Activated naive CD8-positive, alpha-beta T cell treated with anti-CD3 and anti-CD28 coated beads, Interleukin-2, amount 10 ng/mL, durations not matched to agents 7 days and 5 days (primary cell): ENCODE measurements around the gene NECTIN3. TPM values are rescaled to one million over a fixed set of nuclear protein-coding genes. Genes with fewer than 3 reads are reported as not detected.

Experiments used
- ATAC-seq: fragments of 150-1000 bp; cut with Tn5 transposase; one replicate; pipeline ENCODE4 v1.10.0; 2021; ENCODE audit warnings: low read depth, moderate library complexity
- POLR2A ChIA-PET: fragments of 350-600 bp; sonication (Branson Sonifier 250); formaldehyde crosslinking; loops from one replicate; lab custom pipeline; 2021; ENCODE audit warnings: antibody characterized with exemption; lab: Charles Lee
- DNase-seq: peaks from one replicate; pipeline ENCODE4 v3.0.0; 2021
- H3K27ac Mint-ChIP-seq: one replicate; pipeline ENCODE4 v1.8.0; 2022; ENCODE audit warnings: mild to moderate bottlenecking, mixed read lengths
- H3K27me3 Mint-ChIP-seq: one replicate; pipeline ENCODE4 v1.8.0; 2022; ENCODE audit warnings: mild to moderate bottlenecking, moderate library complexity, mixed read lengths
- H3K36me3 Mint-ChIP-seq: one replicate; pipeline ENCODE4 v1.8.0; 2021; ENCODE audit warnings: mild to moderate bottlenecking, mixed read lengths
- H3K4me1 Mint-ChIP-seq: one replicate; pipeline ENCODE4 v1.8.0; 2021; ENCODE audit warnings: mixed read lengths
- H3K4me3 Mint-ChIP-seq: one replicate; pipeline ENCODE4 v1.8.0; 2022; ENCODE audit warnings: mild to moderate bottlenecking, moderate library complexity, mixed read lengths
- H3K9me3 Mint-ChIP-seq: one replicate; pipeline ENCODE4 v1.8.0; 2021; ENCODE audit warnings: mixed read lengths
- total RNA-seq, 2 experiments: library from RNA; stranded (reverse); gene quantifications; one replicate each; pipeline ENCODE4 v1.2.3, GENCODE V29; 2021

The NECTIN3 gene
- total RNA-seq, 2 experiments from 2014 or later = 10.4 to 10.6 TPM

DNA sequence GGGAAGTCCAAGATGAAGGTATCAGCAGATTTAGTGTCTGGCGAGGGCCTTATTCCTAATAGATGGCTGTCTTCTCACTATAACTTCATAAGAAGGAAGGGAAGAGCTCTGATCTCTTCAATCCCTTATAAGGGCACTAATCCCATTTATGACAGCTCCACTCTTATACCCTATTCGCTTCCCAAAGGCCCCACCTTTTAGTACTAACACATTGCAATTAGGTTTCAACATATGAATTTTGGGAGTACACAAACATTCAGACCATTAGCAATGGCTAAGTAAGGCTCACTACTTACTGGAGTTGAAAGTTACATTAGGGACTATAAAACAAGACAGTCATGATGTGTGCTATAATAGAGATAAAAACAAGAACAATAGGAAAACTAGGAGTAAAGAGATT, 118.9 kb downstream of the NECTIN3 start:
- H3K4me3 Mint-ChIP-seq = no peak overlapping the region

DNA sequence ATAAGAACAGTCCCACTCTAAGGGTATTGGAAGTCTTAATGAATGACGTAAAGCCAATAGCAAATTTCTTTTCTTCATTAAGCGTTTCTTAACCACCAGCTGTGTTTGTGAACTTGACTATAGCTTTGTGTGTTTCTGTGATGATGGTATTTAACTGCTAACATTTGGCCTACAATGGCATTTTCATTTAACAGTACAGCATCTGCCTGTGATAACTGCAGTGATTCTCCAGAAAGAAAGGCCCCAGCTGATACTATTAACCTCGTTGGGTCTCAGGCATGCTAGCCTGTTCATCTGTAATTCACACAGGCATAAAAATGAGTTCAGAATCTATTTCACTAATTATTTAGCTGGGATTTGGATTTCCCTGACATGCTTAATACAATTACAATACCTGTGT, 121.9 kb downstream of the NECTIN3 start:
- no peak overlapping the region for H3K27ac Mint-ChIP-seq
- peaks cover 17% of the 10 kb centered on the region for H3K36me3 Mint-ChIP-seq
- ATAC-seq (no peak), DNase-seq (no peak)
- no peak overlapping the region for H3K4me3 Mint-ChIP-seq
- H3K27me3 Mint-ChIP-seq = no peaks in the 10 kb centered on the region
- peaks cover 14% of the 10 kb centered on the region for H3K4me1 Mint-ChIP-seq
- POLR2A ChIA-PET = no interaction called here
- peaks cover 6% of the 10 kb centered on the region for H3K9me3 Mint-ChIP-seq

More for the DNA sequence above, 118.9 kb downstream of the NECTIN3 start:
- Mint-ChIP-seq H3K27ac (no peak overlapping the region), H3K9me3 (peaks cover 7% of the 10 kb centered on the region), H3K36me3 (peaks cover 13% of the 10 kb centered on the region), H3K27me3 (no peaks in the 10 kb centered on the region), H3K4me1 (peaks cover 8% of the 10 kb centered on the region)
- DNase-seq = no peak
- POLR2A ChIA-PET = no interaction called here
- ATAC-seq = no peak

DNA sequence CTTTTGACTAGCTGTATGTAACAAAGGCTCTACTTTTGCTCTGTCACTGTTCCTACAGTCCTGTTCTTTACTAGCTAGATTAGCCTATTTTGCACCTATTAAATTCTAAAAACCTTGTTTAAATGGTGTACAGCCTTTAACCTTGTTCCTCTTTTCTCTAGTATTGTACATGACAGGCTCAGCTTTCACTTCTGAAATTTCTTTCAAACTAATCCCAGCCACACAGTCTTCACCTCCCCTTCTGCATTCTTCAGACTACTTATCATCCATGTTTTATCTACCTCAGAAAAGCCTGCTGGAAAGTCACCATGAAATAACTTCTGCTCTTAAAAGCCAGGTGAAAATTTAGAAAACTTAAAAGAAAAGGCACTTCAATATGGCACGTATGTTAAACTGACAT, 122.4 kb downstream of the NECTIN3 start:
- Mint-ChIP-seq H3K9me3 (peaks cover 6% of the 10 kb centered on the region), H3K4me3 (no peak overlapping the region)

DNA sequence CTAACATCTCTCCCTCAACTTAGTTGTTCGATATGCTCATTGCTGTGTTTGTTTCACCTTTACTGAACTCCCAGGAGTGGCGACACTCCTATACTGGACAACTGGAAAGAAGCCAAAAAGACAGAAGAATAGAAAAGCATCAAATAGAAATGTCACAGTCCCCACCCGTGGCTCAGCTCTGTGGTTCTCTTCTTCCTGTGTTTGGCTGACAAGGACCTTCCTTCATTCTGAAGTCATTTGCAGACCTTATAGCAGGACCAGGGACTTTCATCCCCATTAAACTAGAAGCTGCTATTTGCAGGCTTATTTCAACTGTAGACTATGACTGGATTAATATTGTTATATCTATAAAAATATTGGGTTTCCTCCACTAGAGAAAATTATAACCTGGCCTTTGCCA, 125.9 kb downstream of the NECTIN3 start:
- Mint-ChIP-seq H3K4me3 (no peak overlapping the region), H3K27me3 (no peaks in the 10 kb centered on the region), H3K36me3 (peaks cover 12% of the 10 kb centered on the region), H3K4me1 (peaks cover 6% of the 10 kb centered on the region), H3K27ac (peak overlapping the region; percentile 22), H3K9me3 (peaks cover 5% of the 10 kb centered on the region)
- POLR2A ChIA-PET = no interaction called here
- ATAC-seq (peak; percentile 56), DNase-seq (no peak)

More for the DNA sequence above, 122.4 kb downstream of the NECTIN3 start:
- DNase-seq (no peak), ATAC-seq (no peak)
- no peak overlapping the region for H3K27ac Mint-ChIP-seq
- peaks cover 14% of the 10 kb centered on the region for H3K4me1 Mint-ChIP-seq
- POLR2A ChIA-PET = no interaction called here
- peaks cover 17% of the 10 kb centered on the region for H3K36me3 Mint-ChIP-seq
- H3K27me3 Mint-ChIP-seq = no peaks in the 10 kb centered on the region

DNA sequence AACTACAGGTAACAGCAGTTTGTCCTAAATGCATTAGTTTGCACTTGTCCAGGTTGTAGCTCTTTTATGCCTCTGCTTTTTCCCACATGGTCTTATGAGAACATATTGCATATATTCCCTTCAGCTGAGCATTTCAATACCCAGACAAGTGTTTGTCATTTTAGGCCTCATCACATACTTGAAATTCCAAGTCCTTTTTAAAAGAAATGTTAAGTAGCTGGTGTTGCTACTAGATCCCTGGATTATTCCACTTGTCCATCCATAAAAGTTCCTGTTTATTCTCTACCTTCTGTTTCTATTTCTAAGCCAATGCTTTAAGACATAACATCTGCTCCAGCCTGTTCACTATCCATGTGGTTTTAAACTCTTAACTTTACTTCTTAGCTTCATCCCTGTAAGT, 128.4 kb downstream of the NECTIN3 start:
- POLR2A ChIA-PET = no interaction called here
- no peak overlapping the region for H3K4me3 Mint-ChIP-seq
- ATAC-seq = no peak

DNA sequence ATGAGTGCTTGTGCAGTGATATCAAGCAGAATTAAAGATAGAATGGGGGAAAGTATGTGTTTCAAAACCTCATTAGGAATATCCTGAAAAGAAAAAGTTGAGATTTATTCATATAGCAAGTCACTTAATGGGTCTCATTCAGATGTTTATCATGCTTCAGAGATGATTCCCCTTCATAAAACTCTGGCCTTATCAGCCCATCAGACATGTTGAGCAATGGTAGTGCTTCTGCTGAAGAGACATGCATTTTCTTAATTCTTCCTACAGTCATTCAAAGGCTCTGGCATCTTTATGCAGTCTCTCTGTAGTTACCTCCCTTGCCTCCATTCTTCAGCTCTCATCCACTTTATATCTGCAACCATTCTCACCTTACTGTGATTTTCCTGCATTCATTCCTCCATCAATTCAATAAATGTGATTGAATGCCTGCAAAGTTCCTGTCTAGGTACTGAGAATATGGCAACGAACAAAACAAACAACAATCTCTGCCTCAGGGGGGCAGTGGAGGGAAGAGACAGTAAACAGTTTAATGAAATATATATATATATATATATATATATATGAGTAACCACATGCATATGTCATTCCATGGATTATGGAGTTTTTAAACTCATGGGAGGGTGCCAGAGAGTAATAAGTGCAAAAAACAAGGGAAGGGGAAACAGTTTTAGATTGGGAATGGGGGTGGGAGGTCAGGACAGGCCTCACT, 138.5 kb downstream of the NECTIN3 start:
- H3K36me3 Mint-ChIP-seq = no peaks in the 10 kb centered on the region
- no peak for ATAC-seq
- H3K9me3 Mint-ChIP-seq = no peaks in the 10 kb centered on the region
- DNase-seq = no peak
- no peaks in the 10 kb centered on the region for H3K27me3 Mint-ChIP-seq
- H3K4me3 Mint-ChIP-seq = no peak overlapping the region
- no peaks in the 10 kb centered on the region for H3K4me1 Mint-ChIP-seq
- POLR2A ChIA-PET = no interaction called here
- H3K27ac Mint-ChIP-seq = no peak overlapping the region

More for the DNA sequence above, 128.4 kb downstream of the NECTIN3 start:
- Mint-ChIP-seq H3K9me3 (peaks cover 2% of the 10 kb centered on the region), H3K27me3 (peaks cover 2% of the 10 kb centered on the region), H3K4me1 (peaks cover 6% of the 10 kb centered on the region), H3K27ac (no peak overlapping the region), H3K36me3 (peaks cover 7% of the 10 kb centered on the region)
- no peak for DNase-seq

DNA sequence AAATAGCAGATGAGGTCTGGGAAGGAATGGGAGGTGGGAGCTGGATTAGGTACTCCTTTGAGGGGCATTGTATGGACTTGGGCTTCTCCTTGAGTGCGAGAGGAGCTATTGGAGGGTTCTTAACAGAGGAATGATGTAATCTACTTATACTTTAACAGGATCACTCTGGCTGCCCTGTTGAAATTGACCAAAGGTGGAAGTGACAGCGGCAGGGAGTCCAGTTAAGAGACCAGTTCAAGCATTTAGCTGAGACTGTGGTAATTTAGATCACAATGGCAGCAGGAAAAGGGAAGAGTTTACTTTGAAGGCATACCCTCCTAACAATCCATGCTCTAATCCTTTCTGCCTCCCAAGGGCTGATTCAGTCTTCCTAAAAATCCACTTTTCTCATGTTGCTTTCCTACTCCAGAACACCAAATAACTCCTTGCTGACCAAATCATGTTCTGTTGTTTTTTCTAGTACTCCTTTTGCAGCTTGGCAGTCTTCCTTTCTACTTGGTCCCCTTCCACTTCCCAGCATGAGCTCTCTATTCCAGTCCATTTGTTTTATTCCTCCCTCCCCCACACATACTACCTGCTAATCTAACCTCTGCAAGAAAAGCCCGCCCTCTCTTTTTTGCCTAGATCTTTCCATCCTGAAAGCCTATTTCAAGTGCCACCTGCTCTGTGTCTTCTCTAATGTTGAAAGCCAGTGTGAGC, 139.4 kb downstream of the NECTIN3 start:
- H3K4me1 Mint-ChIP-seq = no peaks in the 10 kb centered on the region
- no peaks in the 10 kb centered on the region for H3K9me3 Mint-ChIP-seq
- H3K27ac Mint-ChIP-seq = no peak overlapping the region
- H3K4me3 Mint-ChIP-seq = no peak overlapping the region
- DNase-seq (no peak), ATAC-seq (no peak)
- H3K27me3 Mint-ChIP-seq = no peaks in the 10 kb centered on the region
- no peaks in the 10 kb centered on the region for H3K36me3 Mint-ChIP-seq
- POLR2A ChIA-PET = no interaction called here

DNA sequence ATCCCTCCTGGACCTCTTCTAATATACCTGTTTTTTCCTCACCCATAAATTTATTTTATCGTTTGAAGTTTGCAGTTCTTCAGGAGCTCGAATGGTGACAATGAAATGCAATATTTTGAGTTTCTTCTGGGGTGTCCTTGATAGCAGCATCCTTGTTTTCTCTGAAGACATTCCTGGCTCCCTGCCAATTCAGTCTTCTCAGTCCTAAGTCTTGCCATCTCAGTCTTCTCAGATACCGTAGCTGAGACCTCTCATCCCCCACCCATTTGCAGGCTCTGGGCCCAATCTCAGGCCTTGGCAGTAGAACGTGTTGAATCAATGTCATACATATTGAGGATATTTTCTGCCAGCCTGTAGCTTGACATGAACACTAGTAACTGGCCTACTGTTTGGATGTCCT, 140.9 kb downstream of the NECTIN3 start:
- Mint-ChIP-seq H3K36me3 (no peaks in the 10 kb centered on the region), H3K27me3 (no peaks in the 10 kb centered on the region), H3K27ac (no peak overlapping the region), H3K4me1 (no peaks in the 10 kb centered on the region), H3K4me3 (no peak overlapping the region), H3K9me3 (no peaks in the 10 kb centered on the region)
- ATAC-seq = no peak
- POLR2A ChIA-PET = no interaction called here
- DNase-seq = no peak

DNA sequence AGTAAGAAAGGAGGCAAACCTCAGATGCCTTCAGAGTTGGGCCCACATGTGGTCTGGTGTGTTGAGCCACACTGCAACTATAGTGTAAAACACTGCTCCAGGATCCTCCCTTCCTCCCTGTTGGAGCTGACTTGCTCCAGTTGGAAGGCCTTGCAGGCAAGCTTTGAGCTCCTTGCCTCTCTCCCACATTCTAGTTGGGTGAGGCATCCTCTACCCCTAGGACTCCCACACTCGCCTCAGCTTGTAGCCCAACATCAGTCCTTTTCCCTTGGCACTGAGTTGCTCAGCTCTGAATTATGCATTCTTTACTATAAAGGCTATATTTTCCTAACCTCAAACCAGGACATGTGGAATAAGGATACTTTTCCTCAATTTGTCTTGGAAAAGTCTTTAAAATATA, 143.9 kb downstream of the NECTIN3 start:
- no peak overlapping the region for H3K4me3 Mint-ChIP-seq
- no peak overlapping the region for H3K27ac Mint-ChIP-seq
- H3K4me1 Mint-ChIP-seq = no peaks in the 10 kb centered on the region
- ATAC-seq = no peak
- POLR2A ChIA-PET = no interaction called here
- H3K9me3 Mint-ChIP-seq = no peaks in the 10 kb centered on the region
- DNase-seq = no peak
- H3K36me3 Mint-ChIP-seq = no peaks in the 10 kb centered on the region
- no peaks in the 10 kb centered on the region for H3K27me3 Mint-ChIP-seq

DNA sequence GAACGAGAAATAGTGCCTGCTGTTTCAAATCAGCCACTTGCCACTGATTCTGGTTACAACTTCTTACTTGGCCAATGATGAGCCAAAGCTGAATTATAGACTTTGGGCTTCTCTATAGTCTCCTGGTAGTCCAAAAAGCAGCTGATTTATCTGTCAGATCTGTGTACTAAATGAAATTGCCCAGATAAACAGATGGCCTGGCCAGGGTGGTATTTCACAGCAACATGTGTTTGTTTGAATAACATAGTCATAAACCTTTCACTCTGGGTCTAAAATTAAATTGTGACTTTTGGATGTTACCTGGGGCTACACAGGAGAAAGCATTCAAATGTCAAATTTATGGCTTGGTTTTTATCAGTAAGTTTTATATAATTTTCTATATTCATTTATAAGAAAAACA, 147.0 kb downstream of the NECTIN3 start:
- peaks cover under 1% of the 10 kb centered on the region for H3K9me3 Mint-ChIP-seq
- no peak for DNase-seq
- H3K4me3 Mint-ChIP-seq = no peak overlapping the region
- ATAC-seq = no peak
- no peak overlapping the region for H3K27ac Mint-ChIP-seq
- H3K27me3 Mint-ChIP-seq = no peaks in the 10 kb centered on the region
- no peaks in the 10 kb centered on the region for H3K36me3 Mint-ChIP-seq
- H3K4me1 Mint-ChIP-seq = no peaks in the 10 kb centered on the region
- POLR2A ChIA-PET = no interaction called here

DNA sequence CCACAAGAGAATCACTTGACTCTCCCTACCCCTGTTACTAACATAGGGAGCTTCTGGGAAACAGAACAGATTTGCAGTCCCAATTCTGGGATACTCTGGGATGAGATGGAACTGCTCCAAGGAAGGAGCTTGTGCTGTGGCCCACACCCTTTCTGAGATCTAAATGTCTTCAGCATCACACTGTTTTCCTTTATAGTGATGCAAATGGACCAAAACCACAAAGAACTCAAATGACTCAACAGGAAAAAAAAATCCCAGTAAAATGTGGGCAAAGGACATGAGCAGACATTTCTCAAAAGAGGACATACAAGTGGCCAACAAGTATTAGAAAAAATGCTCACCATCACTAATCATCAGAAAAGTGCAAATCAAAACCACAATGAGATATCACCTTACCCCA, 155.6 kb downstream of the NECTIN3 start:
- Mint-ChIP-seq H3K36me3 (peaks cover 11% of the 10 kb centered on the region), H3K4me1 (peaks cover 14% of the 10 kb centered on the region), H3K9me3 (peaks cover 20% of the 10 kb centered on the region), H3K27ac (no peak overlapping the region), H3K27me3 (no peaks in the 10 kb centered on the region), H3K4me3 (no peak overlapping the region)
- ATAC-seq = no peak
- DNase-seq = no peak
- POLR2A ChIA-PET = no interaction called here

DNA sequence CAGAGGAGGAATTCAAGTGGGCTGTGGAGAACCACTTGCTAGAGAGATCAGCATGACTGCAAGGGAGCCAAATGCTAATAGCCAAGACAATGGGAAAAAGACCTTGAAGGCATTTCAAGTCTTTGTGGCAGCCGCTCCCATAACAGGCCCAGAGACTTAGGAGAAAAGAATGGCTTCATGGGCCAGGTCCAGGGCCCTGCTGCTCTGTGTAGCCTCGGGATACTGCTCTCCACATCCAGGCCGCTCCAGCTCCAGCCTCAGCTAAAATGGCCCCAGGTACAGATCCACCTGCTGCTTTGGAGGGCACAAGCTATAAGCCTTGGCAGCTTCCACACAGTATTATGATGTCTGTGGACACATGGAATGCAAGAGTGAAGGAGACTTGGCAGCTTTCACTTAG, 157.7 kb downstream of the NECTIN3 start:
- POLR2A ChIA-PET = interaction anchor here (1.1 kb wide), 1 partner anchor 23 kb away, joined by 3 read pairs; no protein-coding TSS in a partner anchor
- H3K27me3 Mint-ChIP-seq = no peaks in the 10 kb centered on the region
- DNase-seq (no peak), ATAC-seq (no peak)
- H3K4me3 Mint-ChIP-seq = no peak overlapping the region
- peaks cover 17% of the 10 kb centered on the region for H3K36me3 Mint-ChIP-seq
- peaks cover 24% of the 10 kb centered on the region for H3K9me3 Mint-ChIP-seq
- no peak overlapping the region for H3K27ac Mint-ChIP-seq
- H3K4me1 Mint-ChIP-seq = peaks cover 18% of the 10 kb centered on the region

DNA sequence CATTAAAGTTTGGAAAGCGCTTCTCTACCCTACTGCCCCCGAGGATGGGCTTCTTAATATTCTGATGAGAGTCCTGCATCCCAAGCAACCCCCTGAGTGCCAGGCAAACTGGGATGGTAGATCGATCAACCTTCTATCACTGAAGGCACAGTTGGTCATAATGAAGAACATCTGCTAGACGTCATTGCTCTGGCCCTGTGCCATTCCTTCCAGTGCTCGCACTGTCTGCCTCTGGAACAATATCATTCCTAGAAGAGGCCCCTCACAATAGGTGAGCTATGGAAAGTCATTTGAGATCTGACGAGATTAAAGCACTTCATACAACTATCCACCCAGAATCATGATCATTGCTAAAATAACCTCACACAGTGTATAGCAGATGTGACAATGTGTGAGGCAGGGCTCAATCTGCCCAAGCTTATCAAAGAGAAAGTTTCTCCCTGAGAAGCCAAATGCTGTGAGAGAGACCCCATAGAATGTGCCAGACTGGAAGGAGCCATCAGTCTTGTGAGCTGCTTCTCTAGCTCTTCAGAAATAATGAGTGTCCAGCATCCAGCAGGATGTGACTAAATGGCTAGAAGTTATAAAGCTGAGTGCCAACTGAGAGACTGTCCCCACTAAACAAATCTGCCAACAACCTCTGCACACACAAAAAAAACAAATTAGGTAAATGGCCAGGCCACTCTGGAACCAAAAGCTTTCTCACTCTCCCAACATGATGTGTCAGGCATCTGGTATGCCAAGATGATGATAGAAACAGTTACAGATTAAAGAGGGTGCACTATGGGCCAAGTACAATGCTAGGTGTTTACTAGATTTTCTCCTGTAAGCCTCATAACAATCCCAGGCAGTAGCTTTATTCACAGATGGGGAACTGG, 165.5 kb downstream of the NECTIN3 start:
- peaks cover 38% of the 10 kb centered on the region for H3K4me1 Mint-ChIP-seq
- peaks cover 16% of the 10 kb centered on the region for H3K9me3 Mint-ChIP-seq
- peak overlapping the region; percentile 40 for H3K27ac Mint-ChIP-seq
- H3K27me3 Mint-ChIP-seq = no peaks in the 10 kb centered on the region
- no peak for DNase-seq
- POLR2A ChIA-PET = no interaction called here
- H3K4me3 Mint-ChIP-seq = no peak overlapping the region
- ATAC-seq = no peak
- peaks cover 50% of the 10 kb centered on the region for H3K36me3 Mint-ChIP-seq
